Right ventricle myocardium inferior (tissue), 1 donor: ENCODE measurements around the gene PLIN4. TPM values are rescaled to one million over a fixed set of nuclear protein-coding genes. Genes with fewer than 3 reads are reported as not detected.
A peak's percentile ranks its signal among the peaks of the same experiment; 100 is the strongest.
"Not testable (repeated sequence)": the region's sequence is repeated elsewhere in the genome, so short reads cannot be mapped to it uniquely, and the experiment has no call there.

Source experiments
- ATAC-seq: fragments of 200-7000 bp; cut with Tn5 transposase; one replicate; pipeline ENCODE4 v1.9.1; 2020; ENCODE audit warnings: mild to moderate bottlenecking, moderate library complexity
- DNase-seq: peaks from one replicate; pipeline ENCODE4 v3.0.0; 2021; ENCODE audit errors: missing footprints
- intact Hi-C: fragments of 100-400 bp; cut with DNase I; formaldehyde crosslinking; loops from one replicate; pipeline ENCODE4 v1.11.0; 2022
- long read RNA-seq: library from polyadenylated mRNA; unstranded; transcript quantifications from one replicate; pipeline ENCODE4 v2.0.0, GENCODE V29; 2021
- total RNA-seq: library from RNA; stranded (reverse); fragmentation: NEBNext Ultra II Directional; extraction: Animal tissue kit (Norgen Biotek cat#: 25700); gene quantifications from one replicate; pipeline ENCODE4 v1.2.1, GENCODE V29; 2021
- donor health status: DM: no; HTN: yes; CAD: no; lungs with severe emphysema.

The PLIN4 gene, protein sequence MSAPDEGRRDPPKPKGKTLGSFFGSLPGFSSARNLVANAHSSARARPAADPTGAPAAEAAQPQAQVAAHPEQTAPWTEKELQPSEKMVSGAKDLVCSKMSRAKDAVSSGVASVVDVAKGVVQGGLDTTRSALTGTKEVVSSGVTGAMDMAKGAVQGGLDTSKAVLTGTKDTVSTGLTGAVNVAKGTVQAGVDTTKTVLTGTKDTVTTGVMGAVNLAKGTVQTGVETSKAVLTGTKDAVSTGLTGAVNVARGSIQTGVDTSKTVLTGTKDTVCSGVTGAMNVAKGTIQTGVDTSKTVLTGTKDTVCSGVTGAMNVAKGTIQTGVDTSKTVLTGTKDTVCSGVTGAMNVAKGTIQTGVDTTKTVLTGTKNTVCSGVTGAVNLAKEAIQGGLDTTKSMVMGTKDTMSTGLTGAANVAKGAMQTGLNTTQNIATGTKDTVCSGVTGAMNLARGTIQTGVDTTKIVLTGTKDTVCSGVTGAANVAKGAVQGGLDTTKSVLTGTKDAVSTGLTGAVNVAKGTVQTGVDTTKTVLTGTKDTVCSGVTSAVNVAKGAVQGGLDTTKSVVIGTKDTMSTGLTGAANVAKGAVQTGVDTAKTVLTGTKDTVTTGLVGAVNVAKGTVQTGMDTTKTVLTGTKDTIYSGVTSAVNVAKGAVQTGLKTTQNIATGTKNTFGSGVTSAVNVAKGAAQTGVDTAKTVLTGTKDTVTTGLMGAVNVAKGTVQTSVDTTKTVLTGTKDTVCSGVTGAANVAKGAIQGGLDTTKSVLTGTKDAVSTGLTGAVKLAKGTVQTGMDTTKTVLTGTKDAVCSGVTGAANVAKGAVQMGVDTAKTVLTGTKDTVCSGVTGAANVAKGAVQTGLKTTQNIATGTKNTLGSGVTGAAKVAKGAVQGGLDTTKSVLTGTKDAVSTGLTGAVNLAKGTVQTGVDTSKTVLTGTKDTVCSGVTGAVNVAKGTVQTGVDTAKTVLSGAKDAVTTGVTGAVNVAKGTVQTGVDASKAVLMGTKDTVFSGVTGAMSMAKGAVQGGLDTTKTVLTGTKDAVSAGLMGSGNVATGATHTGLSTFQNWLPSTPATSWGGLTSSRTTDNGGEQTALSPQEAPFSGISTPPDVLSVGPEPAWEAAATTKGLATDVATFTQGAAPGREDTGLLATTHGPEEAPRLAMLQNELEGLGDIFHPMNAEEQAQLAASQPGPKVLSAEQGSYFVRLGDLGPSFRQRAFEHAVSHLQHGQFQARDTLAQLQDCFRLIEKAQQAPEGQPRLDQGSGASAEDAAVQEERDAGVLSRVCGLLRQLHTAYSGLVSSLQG (N-terminal part only)
- total RNA-seq = 241 TPM
- long read RNA-seq, partial matches to known transcripts = 169 of 386 reads
- long read RNA-seq, other reads (novel, unspliced or antisense) = 217 of 386 reads

DNA sequence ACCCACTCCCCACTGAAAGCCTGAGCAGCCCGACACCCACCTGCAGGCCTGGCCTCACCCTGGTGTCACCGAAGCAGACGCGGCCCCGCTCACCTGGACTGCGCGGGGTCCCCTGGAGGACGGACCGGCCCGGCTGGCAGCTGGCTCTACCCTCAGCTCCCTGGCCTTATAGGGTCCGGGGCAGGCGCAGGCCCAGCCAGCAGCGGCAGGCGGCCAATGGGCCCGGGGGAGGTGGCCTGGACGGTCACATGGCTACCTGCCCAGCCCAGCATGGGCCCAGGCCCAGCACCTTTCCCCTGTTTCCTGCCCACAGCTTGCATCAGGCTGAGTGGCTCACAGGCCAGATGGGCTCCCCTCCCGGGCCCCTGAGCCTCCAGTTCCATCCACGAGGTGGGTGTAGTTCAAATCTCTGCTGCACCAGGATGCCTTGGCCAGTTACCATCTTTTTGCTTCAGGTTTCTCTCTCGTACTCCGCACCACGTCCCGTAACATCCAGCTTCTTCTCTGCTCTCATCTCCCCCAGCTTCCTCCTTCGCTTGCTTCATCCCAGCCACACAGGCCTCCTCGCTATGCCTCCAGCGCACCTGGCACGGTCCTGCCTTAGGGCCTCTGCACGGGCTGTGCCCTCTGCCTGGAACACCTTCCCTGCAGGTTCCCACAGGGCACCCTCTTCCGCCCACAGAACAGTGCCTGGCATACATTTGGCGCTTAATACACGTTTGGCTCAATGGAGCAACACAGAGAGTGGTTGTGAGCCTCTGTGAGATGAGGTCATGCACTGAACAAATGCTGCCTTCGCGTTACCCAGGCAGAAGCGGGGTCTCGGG, at the start of gene PLIN4:
Gene PLIN4, minus strand, starts transcription at position 142 of the 827 bp plus-strand sequence. CDS start 214 bp downstream, outside the sequence.
- DNase-seq (peak; percentile 87), ATAC-seq (peak; percentile 82)
- intact Hi-C loops = no loop called here

DNA sequence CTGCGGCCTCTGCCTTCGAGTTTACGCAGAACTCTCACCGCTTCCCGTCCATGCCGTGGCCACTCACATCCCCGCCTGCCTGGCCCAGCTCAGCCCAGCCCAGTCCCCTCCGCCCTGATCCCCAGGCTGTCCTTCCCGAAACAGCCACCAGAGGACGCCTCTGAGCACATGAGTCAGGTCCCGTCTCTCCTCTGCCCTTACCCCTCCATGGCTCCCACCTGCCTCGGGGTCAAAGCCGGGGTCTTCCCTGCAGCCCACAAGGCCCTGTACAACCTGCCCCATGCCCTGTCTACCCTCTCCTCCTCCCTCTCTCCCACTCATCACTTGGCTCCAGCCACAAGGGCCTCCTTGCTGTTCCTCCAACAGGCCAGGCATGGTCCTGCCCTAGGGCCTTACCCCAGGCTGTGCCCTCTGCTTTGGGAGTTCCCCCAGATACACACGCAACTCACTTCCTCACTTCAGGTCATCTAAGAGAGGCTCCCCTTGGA, 49.3 kb upstream of the PLIN4 start:
- DNase-seq = peak; percentile 78
- ATAC-seq = peak; percentile 36
- intact Hi-C loops = no loop called here

DNA sequence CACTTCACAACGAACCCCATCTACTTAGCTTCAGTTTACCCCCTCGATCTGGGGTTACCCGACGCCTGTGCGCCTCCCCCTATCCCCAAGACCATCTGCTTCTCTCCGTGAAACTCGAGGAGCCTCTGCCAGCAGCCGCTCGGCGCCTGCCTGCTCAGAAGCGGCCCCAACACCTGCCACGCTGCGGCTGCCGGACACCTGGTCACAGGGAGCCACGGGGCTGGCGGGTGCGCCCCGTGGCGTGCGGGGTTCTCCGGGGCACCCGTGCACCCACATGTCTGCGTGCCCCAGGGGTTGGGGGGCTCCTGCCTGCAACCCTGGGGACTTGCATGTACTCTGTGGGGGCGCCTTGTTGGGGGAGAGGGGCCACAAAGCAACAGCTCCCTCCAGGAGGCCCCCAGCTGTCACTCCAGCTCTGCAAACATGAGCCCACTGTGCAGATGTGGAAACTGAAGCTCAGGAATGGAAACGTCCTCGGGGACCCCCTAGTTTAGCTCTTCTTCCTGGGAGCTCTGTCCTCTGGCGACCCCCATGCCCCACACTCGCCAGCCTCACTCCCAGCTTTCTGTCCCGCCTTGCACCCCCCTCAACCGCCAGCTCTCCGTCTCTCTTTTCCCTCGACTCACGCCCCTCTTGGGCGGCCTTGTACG, 48.2 kb upstream of the PLIN4 start:
- DNase-seq (peak; percentile 21), ATAC-seq (no peak)
- intact Hi-C loops = no loop called here

DNA sequence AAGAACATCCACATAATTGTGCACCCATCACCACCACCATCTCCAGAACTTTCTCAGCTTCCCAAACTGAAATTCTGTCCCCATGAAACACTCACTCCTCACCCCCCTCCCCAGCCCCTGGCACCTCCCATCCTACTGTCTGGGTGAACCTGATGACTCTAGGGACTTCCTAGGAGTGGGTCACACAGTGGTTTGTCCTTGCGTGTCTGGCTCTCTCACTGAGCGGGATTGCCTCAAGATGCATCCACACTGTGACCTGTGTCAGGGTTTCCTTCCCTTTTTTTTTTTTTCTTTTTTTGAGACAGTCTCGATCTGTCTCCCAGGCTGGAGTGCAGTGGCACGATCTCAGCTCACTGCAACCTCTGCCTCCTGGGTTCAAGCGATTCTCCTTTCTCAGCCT, 45.3 kb upstream of the PLIN4 start:
- ATAC-seq (peak; percentile 42), DNase-seq (peak; percentile 6)
- intact Hi-C loops = not testable (repeated sequence)

DNA sequence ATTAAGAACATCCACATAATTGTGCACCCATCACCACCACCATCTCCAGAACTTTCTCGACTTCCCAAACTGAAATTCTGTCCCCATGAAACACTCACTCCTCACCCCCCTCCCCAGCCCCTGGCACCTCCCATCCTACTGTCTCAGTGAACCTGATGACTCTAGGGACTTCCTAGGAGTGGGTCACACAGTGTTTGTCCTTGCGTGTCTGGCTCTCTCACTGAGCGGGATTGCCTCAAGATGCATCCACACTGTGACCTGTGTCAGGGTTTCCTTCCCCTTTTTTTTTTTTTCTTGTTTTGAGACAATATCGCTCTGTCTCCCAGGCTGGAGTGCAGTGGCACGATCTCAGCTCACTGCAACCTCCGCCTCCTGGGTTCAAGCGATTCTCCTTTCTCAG, 43.8 kb upstream of the PLIN4 start:
- ATAC-seq = peak; percentile 43
- intact Hi-C loops = not testable (repeated sequence)
- peak; percentile 26 for DNase-seq

DNA sequence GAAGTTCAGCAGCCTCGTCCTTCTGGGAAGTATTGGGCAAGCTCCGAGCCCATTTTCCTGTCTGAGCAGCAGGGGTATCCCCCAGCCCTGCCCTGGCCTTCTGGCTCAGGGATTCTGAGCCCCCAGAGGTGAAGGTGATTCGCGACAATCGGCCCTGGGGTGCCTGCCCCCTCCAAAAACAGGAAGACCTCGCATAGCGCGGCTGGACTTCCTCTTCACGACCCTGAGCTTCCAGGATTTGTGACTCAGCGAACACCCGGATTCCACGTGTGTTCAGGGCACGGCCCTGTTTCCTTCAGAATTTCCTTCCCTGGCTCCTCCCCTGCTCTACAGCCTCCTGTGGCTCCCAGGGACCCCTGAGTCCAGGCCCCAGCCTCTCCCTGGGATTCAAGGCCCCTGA, 41.3 kb upstream of the PLIN4 start, which contains the start of gene SEMA6B:
Gene SEMA6B, minus strand, starts transcription at position 116 of the 400 bp plus-strand sequence. CDS start 1,227 bp downstream, outside the sequence.
- ATAC-seq (peak; percentile 42), DNase-seq (peak; percentile 83)
- intact Hi-C loops = no loop called here

DNA sequence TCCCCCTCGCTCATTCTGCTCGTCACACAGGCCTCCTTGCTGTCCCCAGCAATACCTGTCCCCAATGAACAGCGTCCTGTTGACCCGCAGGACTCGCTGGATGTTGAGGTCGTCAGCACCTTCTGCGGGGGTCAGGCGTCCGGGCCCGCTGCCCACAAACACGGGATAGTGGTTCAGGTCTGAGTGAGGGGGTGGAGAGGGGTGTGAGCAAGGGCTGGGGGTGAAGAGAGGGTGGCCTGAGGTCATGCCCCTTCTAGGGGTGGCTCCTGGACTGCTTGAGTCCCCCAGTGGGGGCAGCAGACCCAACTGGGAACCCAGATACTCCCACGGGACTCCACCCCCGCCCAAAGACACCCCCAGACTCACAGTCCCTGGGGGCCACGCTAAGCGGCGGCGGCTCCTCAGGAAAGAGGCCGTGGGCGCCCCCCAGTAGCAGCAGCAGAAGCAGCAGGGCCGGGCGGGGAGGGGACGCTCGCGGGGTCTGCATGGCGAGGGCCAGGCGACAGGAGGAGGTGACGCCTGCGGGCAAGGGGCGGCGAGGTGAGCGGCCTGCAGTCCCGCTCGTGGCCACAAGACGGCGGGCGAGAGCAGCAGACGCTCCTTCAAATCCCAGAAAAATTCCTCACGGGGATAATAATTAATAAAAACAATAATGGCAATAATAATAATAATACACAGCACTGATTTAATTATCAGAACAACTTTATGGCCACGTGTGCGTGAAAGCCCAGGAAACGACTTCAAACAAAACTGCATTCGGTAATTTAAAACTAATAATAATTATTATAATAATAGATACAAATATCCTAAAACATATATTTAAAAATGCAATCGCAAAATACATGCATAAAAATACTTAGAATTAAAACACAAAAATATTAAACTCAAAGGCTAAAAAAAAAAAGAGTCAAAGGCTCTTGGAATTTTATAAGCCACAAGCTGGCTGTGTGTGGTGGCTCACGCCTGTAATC, 40.0 kb upstream of the PLIN4 start:
- intact Hi-C loops = no loop called here
- no peak for ATAC-seq
- peak; percentile 66 for DNase-seq

DNA sequence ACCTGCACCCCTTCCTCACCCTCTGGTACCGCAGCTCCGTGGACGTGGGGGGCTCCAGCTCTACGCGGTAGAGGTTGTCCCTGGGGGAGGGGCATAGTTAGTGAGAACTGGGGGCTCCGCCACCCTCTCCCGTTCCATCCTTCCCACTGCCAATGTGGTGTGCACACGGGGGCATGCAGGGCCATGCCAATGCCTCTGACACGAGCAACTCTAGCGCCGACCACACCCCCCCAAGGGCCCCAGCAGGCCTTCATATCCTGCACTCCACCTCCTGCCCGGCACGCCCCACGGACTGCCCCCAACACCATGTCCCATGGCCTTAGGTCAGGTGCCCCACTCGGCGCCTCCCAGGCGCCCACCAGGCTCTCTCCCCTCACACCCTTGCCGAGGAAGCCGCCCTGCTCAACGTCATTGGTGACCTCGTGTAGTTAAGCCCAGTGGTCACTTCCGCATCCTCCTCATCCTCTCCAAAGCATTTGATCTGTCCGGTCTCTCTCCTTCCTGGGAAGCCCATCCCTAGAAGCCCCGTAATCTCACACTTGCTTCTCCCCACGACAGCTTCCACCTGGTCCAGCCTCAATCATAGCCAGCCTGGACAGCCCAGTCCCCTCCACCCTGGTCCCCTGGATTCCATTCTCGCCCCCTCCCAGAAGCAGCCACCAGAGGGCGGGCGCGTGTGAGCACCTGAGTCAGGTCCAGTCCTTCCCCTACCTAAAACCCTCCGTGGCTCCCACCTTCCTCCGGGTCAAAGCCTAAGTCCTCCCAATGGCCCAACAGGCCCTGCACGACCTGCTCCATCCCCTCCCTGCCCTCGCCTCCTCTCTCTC, 39.1 kb upstream of the PLIN4 start:
- DNase-seq (peak; percentile 60), ATAC-seq (no peak)

DNA sequence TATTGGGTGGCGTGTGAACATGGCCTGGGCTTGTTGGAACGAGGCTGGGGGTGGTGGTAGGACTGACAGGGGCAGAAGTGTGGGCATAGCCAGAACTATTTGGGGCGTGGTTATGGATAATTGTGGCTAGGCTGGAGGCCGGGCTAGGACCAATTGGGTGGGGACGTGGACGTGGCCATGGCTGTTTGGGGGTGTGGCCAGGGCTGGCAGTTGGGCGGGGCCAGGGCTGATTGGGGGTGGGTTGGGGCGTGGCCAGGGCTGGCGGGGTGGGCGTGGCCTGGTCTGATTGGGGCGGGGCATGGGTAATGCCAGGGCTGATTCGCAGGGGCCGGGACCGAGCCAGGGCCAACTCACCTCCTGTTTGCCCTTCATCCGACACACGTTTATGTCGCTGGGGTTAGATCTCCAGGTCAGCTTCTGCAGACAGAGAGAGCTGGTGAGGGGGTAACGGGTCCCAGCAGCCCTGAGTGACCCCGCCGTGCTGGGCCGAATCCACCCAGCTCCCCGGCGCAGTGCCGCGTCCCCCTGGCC, 38.4 kb upstream of the PLIN4 start:
- intact Hi-C loops = no loop called here
- DNase-seq (peak; percentile 70), ATAC-seq (peak; percentile 32)

More for the DNA sequence above, 39.1 kb upstream of the PLIN4 start:
- intact Hi-C loops = no loop called here

DNA sequence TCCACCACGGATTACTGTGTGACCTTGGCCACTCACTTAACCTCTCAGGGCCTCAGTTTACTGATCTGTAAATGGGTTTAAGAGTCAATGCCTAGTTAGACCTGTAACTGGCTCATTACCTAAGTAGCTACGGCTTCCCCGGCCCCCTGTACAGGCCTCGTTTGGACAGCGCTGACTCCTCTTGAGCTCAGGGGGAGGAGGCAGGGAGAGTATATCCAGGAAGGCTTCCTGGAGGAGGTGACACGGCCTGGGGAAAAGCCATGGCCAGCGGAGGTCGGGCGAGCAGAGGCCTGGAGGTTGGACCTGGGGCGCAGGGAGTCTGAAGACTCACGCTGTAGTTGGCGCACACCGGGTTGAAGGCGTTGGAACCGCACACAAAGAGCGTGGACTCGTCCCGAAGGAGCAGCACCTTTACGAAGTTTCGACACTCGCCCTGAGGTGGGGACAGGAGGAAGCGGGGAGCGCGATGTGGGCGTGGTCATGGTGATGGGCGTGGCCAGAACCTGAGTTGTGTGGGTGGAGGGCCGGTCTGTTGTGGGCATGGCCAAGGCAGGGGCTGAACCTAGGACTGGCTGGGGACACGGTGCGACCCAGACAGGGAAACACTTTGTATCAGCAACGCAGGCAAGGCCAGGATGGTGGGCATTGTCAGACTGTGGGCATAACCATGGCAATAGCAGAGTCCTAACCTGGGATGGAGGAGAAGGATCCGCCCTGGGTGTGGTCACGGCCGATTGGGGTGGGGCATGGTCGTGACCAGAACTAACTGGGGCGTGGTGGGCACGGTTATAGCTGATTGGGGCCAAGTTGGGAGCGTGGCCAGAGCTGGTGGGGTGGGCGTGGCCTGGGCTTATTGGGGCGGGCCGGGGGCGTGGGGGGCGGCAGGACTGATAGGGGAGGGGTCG, 37.6 kb upstream of the PLIN4 start:
- ATAC-seq (no peak), DNase-seq (peak; percentile 34)
- intact Hi-C loops = no loop called here

DNA sequence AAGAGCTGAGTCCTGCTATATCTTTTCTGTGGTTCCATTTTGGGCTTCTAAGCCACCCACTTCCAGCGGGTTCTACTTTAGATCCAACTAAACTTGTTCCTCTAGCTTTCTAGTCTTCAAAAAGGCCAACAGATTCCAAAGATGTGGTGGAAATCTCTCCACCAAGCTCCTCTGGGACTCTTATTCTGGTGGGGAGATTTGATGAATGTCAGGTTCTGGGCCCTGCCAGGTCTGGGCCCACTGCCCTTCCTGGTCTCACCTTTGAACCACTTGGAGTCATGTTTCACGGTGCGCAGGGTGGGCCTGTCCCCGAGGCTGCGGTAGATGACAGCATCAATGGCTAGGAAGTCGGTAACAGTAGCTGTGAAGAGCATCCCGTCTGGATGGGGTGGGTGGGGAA, 36.4 kb upstream of the PLIN4 start:
- DNase-seq (no peak), ATAC-seq (no peak)
- intact Hi-C loops = no loop called here

DNA sequence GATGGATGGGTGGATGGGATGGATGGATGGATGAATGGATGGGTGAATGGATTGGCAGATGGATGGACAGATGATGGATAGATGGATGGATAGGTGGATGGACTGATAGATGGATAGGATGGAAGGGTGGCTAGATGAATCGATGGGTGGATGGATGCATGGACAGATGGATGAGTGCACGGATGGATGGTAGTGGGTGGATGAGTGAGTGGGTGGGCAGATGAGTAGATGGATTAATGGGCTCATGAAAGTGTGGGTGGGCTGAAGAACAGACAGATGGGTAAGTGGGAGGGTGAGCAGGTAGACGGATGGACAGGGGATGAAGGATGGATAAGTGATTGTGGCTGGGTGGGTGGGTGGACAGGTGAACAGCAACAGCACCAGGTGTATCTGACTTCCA, 35.5 kb upstream of the PLIN4 start:
- no peak for ATAC-seq
- DNase-seq = no peak
- intact Hi-C loops = no loop called here

DNA sequence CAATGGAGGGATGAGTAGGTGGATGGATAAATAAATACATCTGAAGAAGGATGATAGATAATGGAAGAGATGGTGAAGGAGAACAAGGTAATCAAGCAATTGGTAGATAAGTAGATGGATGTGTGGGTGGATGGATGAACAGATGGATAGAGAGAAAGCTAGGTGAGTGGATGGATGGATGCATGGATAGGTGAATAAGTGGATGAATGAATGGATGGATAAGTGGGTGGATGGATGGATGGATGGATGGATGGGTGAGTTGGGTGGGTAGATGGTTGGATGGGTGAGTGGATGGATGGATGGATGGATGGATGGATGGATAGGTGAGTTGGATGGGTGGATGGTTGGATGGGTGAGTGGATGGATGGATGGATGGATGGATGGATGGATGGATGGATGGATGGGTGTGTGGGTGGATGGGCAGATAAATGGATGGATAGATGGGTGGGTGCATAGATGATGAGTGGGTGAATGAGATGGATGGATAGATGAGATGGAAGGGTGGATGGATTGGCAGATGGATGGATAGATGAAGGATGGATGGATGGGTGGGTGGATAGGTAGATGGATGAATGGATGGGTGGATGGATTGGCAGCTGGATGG, 34.9 kb upstream of the PLIN4 start:
- intact Hi-C loops = no loop called here
- no peak for ATAC-seq
- DNase-seq = no peak

DNA sequence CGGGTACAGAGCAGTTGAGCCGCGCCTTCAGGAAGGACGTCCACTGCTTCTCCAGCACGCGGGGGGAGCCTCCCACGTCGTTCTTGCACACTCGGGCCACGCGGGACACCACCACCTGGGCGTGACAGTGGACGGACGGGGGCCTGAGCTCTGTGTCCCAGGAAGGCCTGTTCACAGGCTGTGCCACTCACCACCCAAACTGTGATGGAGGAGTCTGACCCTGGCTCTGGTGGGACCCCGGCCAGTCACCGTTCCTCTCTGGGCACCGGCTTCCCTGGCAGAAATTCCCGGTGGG, 34.2 kb upstream of the PLIN4 start:
- ATAC-seq (no peak), DNase-seq (peak; percentile 13)
- intact Hi-C loops = no loop called here
